ENCODE measurements around the gene HLA-DOA.

Gene HLA-DOA

DNA sequence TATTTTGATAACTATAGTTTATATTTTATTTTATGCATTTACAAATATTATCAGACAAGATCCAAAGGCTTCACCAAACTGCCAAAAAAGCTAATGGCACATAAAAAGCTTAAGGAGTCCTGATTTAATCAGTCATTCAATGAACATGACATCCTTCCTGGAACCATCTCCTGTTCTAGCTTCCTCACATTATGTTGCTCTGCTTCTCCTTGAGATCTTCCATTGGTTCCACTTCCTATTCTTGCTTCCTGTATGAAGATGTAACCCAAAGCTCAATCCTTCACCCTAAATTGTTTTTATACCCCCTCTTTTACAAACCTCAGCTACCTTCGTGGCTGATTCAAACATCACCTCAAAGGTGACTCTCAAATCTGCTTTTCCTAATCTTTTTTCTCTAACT is 45.5 kb downstream of the HLA-DOA start:
- no peak for DNase-seq (ENCODE audit: low spot score)

- DNase-seq (ENCODE audit: low spot score), result no peak
Observed at GRCh38 chr6:32962213-32962826, 47.1 kb downstream of the HLA-DOA start.

- no peak for DNase-seq (ENCODE audit: low spot score)
Observed at GRCh38 chr6:32960563-32960962, 48.8 kb downstream of the HLA-DOA start.

DNA sequence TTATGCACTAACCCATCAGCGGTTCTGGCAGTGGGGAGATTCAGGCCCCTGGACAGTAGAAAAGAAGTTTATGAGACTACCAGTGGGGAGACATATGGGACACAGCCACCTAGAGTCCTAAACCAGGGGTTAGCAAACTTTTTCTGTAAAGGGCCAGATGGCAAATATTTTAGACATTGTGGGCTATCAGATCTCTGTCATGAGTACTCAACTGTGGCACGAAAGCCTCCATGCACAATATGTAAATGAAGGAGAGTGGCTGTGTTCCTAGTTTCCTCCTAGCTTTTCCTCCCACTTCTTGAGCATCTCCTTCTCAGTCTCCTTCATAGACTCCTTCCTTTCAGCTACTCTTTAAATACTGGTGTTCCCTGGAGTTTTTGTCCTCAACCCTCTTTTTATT is 53.2 kb downstream of the HLA-DOA start:
- DNase-seq (ENCODE audit: low spot score), result no peak

DNA sequence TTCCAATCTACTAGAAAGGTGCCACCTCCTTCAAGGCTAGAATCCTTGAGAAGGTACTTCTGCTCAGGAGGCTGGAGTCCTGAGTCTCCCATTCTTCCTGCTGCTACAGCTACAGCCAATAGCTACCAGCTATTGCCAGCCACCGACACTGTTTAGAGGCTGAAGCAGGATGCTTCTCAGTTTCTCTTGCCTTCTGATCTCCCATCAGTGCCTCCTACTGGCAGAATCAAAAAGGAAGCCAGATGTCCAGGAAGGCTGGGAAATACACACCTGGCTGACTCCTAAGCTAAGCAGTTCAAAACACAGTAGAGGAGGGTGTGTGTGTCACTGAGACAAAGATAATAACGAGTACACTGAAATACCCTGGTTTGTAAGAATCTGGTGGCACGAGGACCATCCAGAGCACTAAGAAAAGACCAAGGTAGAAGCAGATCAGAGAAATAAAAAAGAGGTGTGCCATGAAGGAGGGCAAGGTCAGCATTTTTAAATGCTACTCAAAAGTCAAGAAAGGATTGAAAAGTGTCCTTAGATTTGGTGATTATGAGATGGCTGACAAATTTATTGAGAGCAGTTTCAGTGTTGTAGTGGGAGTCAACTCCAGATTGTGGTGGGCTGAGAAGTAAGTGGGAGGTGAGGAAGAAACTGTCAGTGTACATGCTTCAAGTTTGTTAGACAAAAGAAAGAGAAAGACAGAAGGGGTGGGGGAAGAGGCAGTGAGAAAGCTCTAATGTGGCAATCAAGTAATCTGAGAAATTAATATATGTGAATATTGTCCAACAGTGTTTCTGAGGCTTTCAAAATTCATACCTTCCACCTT is 54.2 kb downstream of the HLA-DOA start:
- DNase-seq (ENCODE audit: low spot score), result peak; percentile 46

DNA sequence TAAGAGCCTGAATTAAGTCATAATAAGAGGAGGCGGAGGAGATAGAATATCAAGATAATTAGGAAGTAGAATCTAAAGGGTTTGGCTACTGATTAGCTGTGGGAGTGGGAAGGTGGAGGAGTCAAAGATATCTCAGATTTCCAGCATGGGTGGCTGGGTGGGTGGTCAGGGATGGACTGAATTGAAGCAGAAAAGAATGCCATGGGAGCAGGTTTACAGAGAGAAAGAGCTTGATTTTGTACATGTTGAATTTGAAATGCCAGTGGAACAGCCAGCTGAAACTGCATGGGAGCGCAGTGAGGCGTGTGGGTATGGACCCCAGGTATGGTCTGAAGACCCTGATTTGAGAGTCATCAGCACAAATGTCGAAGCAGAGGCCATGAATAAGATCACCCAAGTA is 55.1 kb downstream of the HLA-DOA start:
- DNase-seq (ENCODE audit: low spot score), result no peak
